ENCODE data around the gene FIGN.

Gene FIGN

GRCh38 chr2:163611557-163611906, 124.3 kb downstream of the FIGN start:
- no peak for DNase-seq (ENCODE audit: low read depth)

GRCh38 chr2:163610817-163611556, 124.8 kb downstream of the FIGN start:
- DNase-seq (ENCODE audit: low read depth), result no peak

GRCh38 chr2:163607630-163608029, 128.2 kb downstream of the FIGN start:
- DNase-seq (ENCODE audit: low read depth), result no peak

- DNase-seq (ENCODE audit: low read depth), result no peak
Observed at GRCh38 chr2:163606878-163607277, 128.9 kb downstream of the FIGN start.

GRCh38 chr2:163605779-163606178, 130.0 kb downstream of the FIGN start:
- no peak for DNase-seq (ENCODE audit: low read depth)

- peak; percentile 87 for DNase-seq (ENCODE audit: low read depth)
Observed at GRCh38 chr2:163604941-163605555, 130.8 kb downstream of the FIGN start.

GRCh38 chr2:163602196-163602595, 133.6 kb downstream of the FIGN start:
- DNase-seq (ENCODE audit: low read depth), result no peak

GRCh38 chr2:163601377-163601776, 134.4 kb downstream of the FIGN start:
- peak; percentile 33 for DNase-seq (ENCODE audit: low read depth)

GRCh38 chr2:163600801-163601200, 135.0 kb downstream of the FIGN start:
- peak; percentile 87 for DNase-seq (ENCODE audit: low read depth)

GRCh38 chr2:163595028-163595427, 140.8 kb downstream of the FIGN start:
- DNase-seq (ENCODE audit: low read depth), result no peak

- no peak for DNase-seq (ENCODE audit: low read depth)
Observed at GRCh38 chr2:163594497-163594896, 141.3 kb downstream of the FIGN start.

GRCh38 chr2:163593982-163594381, 141.8 kb downstream of the FIGN start:
- no peak for DNase-seq (ENCODE audit: low read depth)

- no peak for DNase-seq (ENCODE audit: low read depth)
Observed at GRCh38 chr2:163592954-163593622, 142.7 kb downstream of the FIGN start.

- DNase-seq (ENCODE audit: low read depth), result no peak
Observed at GRCh38 chr2:163591461-163591860, 144.3 kb downstream of the FIGN start.

- DNase-seq (ENCODE audit: low read depth), result no peak
Observed at GRCh38 chr2:163580757-163581156, 155.1 kb downstream of the FIGN start.

- DNase-seq (ENCODE audit: low read depth), result no peak
Observed at GRCh38 chr2:163574309-163574708, 161.5 kb downstream of the FIGN start.

GRCh38 chr2:163573652-163574051, 162.2 kb downstream of the FIGN start:
- DNase-seq (ENCODE audit: low read depth), result no peak

- DNase-seq (ENCODE audit: low read depth), result no peak
Observed at GRCh38 chr2:163572850-163573249, 163.0 kb downstream of the FIGN start.

GRCh38 chr2:163571423-163572102, 164.2 kb downstream of the FIGN start:
- DNase-seq (ENCODE audit: low read depth), result no peak

GRCh38 chr2:163570391-163570790, 165.4 kb downstream of the FIGN start:
- DNase-seq (ENCODE audit: low read depth), result no peak

GRCh38 chr2:163565192-163565591, 170.6 kb downstream of the FIGN start:
- peak; percentile 3 for DNase-seq (ENCODE audit: low read depth)

- no peak for DNase-seq (ENCODE audit: low read depth)
Observed at GRCh38 chr2:163564236-163564635, 171.6 kb downstream of the FIGN start.

- no peak for DNase-seq (ENCODE audit: low read depth)
Observed at GRCh38 chr2:163563336-163563735, 172.5 kb downstream of the FIGN start.
